ENCODE results near the gene HDDC2.

GRCh38 chr6:125273251-125273650, 28.5 kb downstream of the HDDC2 start:
- TF ChIP-seq, protein P1, sequence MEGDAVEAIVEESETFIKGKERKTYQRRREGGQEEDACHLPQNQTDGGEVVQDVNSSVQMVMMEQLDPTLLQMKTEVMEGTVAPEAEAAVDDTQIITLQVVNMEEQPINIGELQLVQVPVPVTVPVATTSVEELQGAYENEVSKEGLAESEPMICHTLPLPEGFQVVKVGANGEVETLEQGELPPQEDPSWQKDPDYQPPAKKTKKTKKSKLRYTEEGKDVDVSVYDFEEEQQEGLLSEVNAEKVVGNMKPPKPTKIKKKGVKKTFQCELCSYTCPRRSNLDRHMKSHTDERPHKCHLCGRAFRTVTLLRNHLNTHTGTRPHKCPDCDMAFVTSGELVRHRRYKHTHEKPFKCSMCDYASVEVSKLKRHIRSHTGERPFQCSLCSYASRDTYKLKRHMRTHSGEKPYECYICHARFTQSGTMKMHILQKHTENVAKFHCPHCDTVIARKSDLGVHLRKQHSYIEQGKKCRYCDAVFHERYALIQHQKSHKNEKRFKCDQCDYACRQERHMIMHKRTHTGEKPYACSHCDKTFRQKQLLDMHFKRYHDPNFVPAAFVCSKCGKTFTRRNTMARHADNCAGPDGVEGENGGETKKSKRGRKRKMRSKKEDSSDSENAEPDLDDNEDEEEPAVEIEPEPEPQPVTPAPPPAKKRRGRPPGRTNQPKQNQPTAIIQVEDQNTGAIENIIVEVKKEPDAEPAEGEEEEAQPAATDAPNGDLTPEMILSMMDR (conservative IDR thresholded peaks at IDR 0.05; ENCODE audit: low read length): no peak
- TF ChIP-seq EZH2phosphoT487 (IDR thresholded peaks at IDR 0.05; ENCODE audit: borderline replicate concordance, low read depth, low read length): no peak
